GM19463 (cell line): ENCODE measurements around the gene ANGPTL8.
A peak's percentile ranks its signal among the peaks of the same experiment; 100 is the strongest.

Experiments used
- ATAC-seq: cut with Tn5 transposase; IDR thresholded peaks from one replicate; pipeline ENCODE4 v1.9.1; 2021; ENCODE audit warnings: mild to moderate bottlenecking, moderate library complexity; ENCODE audit not compliant: unreplicated experiment

Gene ANGPTL8

GRCh38 chr19:11239377-11240000 lies at the start of gene ANGPTL8:
ANGPTL8 (plus strand) TSS chr19:11239619; CDS start chr19:11239638, 19 bp downstream.
- ATAC-seq, result no peak

DNA sequence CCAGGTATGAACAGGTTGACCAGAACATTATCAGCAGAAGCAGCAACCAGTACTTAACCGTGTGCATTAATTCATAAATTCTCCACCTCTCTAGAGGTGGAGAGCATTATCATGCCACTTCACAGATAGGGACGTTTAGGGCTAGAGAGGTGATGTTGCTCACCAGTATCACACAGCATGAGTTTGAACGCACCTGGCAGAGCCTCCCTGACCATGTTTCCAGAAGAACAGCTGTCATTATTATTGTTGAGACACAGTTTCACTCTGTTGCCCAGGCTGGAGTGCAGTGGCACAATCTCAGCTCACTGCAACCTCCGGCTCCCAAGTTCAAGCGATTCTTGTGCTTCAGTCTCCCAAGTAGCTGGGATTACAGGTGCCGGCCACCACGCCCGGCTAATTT lies 48.9 kb upstream of the ANGPTL8 start:
- ATAC-seq, result no peak

GRCh38 chr19:11191273-11191755 lies 48.1 kb upstream of the ANGPTL8 start:
- no peak for ATAC-seq

DNA sequence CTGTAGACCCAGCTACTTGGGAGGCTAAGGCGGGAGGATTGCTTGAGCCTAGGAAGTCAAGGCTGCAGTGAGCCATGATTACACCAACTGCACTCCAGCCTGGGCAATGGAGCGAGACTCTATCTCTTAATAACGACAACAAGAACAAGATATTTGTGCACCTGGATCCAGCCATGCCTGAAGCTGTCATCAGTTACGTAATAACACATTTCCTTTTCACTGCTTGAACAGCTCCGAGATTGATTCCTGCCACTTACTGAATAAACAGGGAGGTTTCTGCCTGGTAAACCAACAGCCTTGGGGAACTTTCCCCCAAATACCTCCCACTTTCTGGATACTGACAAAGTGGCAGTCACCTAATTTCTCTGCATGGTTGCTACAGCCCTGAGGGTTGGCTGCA lies 47.5 kb upstream of the ANGPTL8 start:
- no peak for ATAC-seq

GRCh38 chr19:11192957-11193939 lies 46.2 kb upstream of the ANGPTL8 start:
- no peak for ATAC-seq

GRCh38 chr19:11194173-11194572 lies 45.2 kb upstream of the ANGPTL8 start:
- ATAC-seq, result no peak

DNA sequence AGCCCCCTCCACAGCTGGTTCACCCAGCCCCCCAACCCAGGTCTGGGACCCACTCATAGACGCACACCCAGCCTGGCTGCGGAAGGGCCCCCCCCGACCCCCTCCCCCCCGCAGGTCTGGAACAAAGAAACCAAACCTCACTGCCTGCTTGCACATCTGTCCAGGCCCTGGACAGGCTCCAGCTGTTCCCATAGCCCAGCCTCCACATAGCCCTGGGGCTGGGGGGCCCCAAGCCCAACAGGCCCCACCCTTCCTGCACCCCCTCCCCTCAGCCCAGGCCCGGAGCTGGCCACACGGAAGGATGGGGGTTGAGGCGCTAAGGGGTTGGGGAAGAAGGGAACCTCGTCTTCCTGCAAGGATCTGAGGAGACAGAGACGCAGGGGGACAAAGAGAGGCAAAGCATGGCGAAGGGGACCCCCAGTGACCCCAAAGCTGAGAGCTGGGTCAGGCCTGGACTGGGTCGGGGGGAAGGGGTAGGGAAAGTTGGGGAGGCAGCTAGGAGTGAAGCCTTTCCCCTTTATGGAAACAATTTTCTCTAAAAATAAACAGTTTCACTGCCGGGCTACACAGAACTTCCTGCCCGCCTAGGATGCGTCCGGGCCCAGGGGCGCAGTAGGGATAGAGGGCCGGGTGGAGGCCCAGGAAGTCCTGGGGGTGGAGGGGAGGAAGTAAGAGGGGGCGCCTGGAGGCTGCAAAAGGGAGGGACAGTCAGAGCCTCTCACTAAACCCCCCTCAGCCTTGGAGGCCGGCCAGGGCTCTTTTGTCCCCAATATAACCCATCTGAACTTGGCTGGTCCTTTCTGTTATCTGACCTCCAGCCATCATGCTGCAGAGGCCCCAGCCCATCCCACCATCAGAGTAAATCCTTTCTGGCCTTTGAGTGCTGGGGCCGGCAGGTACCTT lies 44.5 kb upstream of the ANGPTL8 start:
- ATAC-seq, result no peak

DNA sequence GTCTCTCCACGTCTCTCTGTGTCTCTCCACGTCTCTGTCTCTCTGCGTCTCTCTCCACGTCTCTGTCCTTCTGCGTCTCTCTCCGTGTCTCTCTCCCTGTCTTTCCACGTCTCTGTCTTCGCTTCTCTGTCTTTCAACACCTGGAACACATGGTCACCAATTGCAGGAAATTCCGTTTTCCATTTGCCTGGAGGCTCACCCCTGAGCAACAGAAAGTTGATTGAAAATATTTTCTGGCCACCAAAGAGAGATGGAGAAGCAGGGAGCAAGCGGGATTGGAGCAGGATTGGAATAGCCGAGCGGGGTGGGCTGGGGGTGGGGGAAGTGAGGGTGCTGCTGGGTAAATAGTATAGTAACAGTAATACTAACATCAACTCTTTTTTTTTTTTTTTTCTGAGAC lies 43.7 kb upstream of the ANGPTL8 start:
- ATAC-seq, result no peak

DNA sequence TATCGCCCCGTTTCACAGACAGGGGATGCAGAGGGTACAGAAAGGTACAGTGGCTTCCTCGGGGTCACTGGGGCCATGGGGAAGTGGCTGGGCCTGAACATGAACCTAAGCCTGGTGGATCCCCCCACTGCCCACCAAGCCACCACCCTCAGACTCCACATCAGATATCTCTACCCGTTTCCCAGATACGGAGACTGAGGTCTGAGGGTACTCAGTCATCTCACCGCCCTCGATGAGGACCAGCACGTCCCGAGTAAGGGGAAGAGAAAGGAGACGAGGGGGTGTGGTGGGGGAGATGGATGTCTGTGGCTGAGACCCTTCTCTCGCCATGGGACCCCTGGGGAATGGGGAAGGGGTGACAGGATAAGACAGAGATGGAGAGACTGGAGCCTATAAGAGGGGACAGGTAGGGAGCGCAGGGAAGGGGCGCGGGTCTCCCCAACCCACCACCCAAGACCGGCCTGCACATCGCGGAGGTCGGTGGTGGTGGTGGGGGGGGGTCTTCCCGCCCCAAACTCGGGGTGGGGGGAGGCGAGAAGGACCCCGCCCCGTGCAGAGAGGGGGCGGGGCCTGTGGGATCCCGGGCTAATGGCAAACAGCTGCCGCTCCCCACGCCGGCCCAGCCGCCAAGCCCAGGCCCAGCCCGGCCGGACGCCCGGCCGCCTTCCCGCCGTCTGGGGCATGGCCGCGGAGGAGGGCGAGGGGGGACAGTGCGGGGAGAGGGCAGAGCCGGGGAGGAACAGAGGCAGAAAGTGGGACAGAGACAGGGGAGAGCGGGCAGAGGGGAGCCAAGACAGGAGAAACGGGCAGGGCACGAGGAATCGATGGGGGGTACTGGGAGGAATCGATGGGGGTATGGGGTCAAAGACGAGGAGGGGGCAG lies 42.8 kb upstream of the ANGPTL8 start:
- ATAC-seq, result no peak

DNA sequence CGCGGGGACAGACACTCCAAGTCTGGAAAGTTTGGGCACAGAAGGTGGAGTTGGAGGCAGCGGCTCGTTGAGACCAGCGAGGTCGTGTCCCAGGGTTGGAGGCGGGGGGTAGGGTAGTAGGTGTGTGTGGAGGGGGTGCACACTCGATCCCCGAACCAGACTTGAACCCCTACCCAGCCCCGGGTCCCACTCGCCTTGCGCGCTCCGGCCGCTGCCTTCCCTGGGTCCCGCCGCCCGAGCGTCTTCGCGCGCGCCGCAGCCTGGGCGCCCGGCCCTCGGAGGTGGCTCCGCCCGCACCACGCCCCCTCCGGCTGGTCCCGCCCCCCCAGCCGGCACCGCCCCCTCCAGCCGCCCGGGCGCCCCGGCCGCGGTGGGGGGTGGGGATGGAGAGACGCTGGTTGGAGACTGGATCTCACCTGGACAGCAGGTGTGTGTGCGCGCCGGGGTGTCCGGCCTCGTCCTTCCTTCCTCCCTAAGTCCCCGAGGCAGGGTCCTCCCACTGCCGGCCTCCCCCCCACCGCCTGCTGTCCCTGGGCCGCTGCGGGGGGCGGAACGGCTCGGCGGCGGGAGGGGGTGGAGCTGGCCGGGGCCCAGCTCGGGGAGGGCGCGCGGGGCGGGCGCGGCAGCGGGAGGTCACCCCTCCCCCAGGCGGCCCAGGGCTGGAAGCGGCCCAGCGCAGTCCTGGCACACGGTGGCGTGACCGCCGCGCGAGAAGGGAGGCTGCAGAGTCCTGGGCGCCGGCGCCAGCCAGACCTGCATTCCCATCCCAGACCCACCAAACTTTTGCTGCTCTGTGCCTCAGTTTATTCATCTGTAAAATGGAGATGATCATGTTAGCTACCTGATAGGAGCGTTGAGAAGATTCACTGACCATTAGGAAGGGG lies 41.9 kb upstream of the ANGPTL8 start, which contains the start of gene KANK2:
KANK2 (minus strand) TSS at position 255 of the 884 bp plus-strand sequence. CDS start 3,034 bp downstream, outside the sequence.
- peak; percentile 78 for ATAC-seq

GRCh38 chr19:11198175-11198534 lies 41.3 kb upstream of the ANGPTL8 start:
- no peak for ATAC-seq

DNA sequence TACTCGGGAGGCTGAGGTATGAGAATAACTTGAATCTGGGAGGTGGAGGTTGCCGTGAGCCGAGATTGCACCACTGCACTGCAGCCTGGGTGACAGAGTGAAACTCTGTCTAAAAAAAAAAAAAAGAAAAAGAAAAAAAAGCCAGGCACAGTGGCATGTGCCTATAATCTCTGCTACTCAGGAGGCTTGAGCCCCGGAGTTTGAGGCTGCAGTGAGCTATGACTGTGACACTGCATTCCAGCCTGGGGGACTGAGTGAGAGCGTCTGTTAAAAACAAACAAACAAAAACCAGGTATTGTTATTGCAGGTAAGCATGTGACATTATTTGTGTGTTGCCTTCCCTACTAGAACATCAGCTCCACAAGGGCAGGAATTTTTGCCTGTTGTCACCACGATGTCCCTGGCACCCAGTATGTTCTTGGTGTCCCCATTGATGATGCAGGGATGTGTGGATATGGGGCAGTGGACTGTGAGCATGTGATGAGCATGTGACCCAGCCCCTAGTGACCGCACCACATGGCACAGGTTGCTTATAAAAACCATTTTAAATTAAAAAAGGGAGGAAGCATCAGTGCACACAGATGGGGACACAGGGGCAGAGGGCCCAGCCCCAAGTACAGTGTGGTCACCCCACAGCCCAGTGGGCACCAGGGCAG lies 40.5 kb upstream of the ANGPTL8 start:
- no peak for ATAC-seq

DNA sequence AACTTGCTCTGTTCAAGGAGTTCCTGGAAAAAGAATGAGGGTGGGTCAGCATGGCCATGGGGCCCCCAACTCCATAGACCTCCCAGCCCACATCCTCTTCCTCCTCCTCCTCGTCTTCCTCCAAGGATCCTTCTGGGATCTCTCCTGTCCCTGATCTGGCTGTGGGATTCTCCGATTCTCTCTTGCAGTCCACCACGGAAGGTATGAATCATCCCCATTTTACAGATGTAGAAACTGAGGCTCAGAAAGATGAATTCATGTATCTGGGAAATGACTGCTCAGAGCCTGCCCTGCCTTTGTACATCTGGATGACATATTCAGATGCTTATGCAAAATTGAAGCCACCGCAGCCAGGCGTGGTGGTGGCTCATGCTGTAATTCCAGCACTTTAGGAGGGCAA lies 39.9 kb upstream of the ANGPTL8 start:
- ATAC-seq, result no peak

GRCh38 chr19:11200015-11200574 lies 39.3 kb upstream of the ANGPTL8 start:
- no peak for ATAC-seq

DNA sequence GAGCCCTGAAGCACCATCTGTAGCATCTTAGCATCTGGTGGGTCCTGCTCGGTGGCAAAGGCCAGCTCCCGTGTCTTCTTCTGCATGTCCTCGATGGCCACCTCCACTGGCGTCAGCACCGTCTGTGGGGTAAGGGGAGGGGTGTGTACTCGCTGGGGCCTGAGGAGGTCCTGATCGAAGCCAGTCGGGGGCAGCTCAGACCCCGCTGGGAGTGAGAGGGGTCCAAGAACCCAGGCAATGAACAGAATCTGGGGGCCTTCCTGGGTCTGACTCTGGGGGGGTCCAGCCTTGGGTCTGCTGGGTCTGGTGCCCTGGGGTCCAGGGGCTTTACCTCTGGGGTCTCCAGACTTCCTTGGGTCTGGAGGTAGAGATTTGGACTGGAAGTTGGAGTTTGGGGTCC lies 38.5 kb upstream of the ANGPTL8 start:
- no peak for ATAC-seq

- ATAC-seq, result no peak
Measured at GRCh38 chr19:11201791-11202190, 37.6 kb upstream of the ANGPTL8 start.

- no peak for ATAC-seq
Measured at GRCh38 chr19:11202488-11203193, 36.8 kb upstream of the ANGPTL8 start.
